Esophagus (tissue), 2 donors: ENCODE results near the gene MED26. TPM values are rescaled to one million over a fixed set of nuclear protein-coding genes. Genes with fewer than 3 reads are reported as not detected.

ENCODE experiments used
- H3K27ac ChIP-seq, 2 donors: one replicate each; pipeline ENCODE4 v1.5.1; 2013; ENCODE audit warnings: low read depth in 2 of 2, mild to moderate bottlenecking in 2 of 2, inconsistent platforms in 1 of 2, low read length in 1 of 2, moderate library complexity in 1 of 2
- H3K27me3 ChIP-seq, 2 donors: one replicate each; pipeline ENCODE4 v1.6.1; 2013; ENCODE audit warnings: low read length in 2 of 2, control low read depth in 1 of 2, mild to moderate bottlenecking in 1 of 2; ENCODE audit not compliant: insufficient read depth in 2 of 2, control insufficient read depth in 1 of 2
- H3K36me3 ChIP-seq, 2 donors: one replicate each; pipeline ENCODE4 v1.6.1; 2013; ENCODE audit warnings: low read length in 1 of 2; ENCODE audit not compliant: control insufficient read depth in 2 of 2, insufficient read depth in 2 of 2
- H3K4me1 ChIP-seq, 2 donors: one replicate each; pipeline ENCODE4 v1.6.1; 2013; ENCODE audit warnings: low read length in 1 of 2; ENCODE audit not compliant: control insufficient read depth in 2 of 2, insufficient read depth in 2 of 2
- H3K4me3 ChIP-seq, 2 donors: one replicate each; pipeline ENCODE4 v1.5.1; 2013; ENCODE audit warnings: low read length in 2 of 2, mild to moderate bottlenecking in 2 of 2, low read depth in 1 of 2, moderate library complexity in 1 of 2
- H3K9me3 ChIP-seq, 2 donors: one replicate each; pipeline ENCODE4 v1.6.1; 2013; ENCODE audit warnings: mild to moderate bottlenecking in 2 of 2, low read depth in 1 of 2, low read length in 1 of 2, moderate library complexity in 1 of 2; ENCODE audit not compliant: control insufficient read depth in 2 of 2, insufficient read depth in 1 of 2
- WGBS, 2 donors: extraction: QIAGEN DNeasy Blood & Tissue Kit; methylation state at CpG; one replicate each; pipeline ENCODE4 v1.1.7; 2013; 5-methylcytosine and 5-hydroxymethylcytosine counted together
- polyA plus RNA-seq, 2 donors: library from polyadenylated mRNA; stranded (reverse); fragments of 200-250 nt; gene quantifications; one replicate each; pipeline ENCODE4 v1.2.3, GENCODE V29; 2013
- donor health status: healthy with polysubstance abuse.
- donor health status: Bipolar disorder and iron deficiency.

Gene MED26
- polyA plus RNA-seq, 2 donors = 5.0 to 5.5 TPM

GRCh38 chr19:16588824-16589577 is 39.0 kb downstream of the MED26 start:
- no peaks in the 10 kb centered on the region for H3K9me3 ChIP-seq
- H3K27me3 ChIP-seq = no peaks in the 10 kb centered on the region
- peak overlapping the region in 1 of 2 donors; percentile 38 for H3K27ac ChIP-seq
- H3K4me3 ChIP-seq = no peak overlapping the region
- peaks cover 19 to 36% of the 10 kb centered on the region in 2 donors for H3K4me1 ChIP-seq
- H3K36me3 ChIP-seq = peaks cover 0 to 4% of the 10 kb centered on the region in 2 donors
- WGBS, 2 donors = 71 to 81% methylated on average over 11 of the region's 11 CpGs

- 24 to 26% methylated on average over 26 of the region's 26 CpGs for WGBS, 2 donors
- peaks cover 18 to 43% of the 10 kb centered on the region in 2 donors for H3K4me1 ChIP-seq
- no peaks in the 10 kb centered on the region for H3K9me3 ChIP-seq
- H3K27ac ChIP-seq = peak overlapping the region in 1 of 2 donors; percentile 70
- no peak overlapping the region for H3K4me3 ChIP-seq
- no peaks in the 10 kb centered on the region for H3K27me3 ChIP-seq
- peaks cover 0 to 2% of the 10 kb centered on the region in 2 donors for H3K36me3 ChIP-seq
These were observed 39.9 kb downstream of the MED26 start for GRCh38 chr19:16587833-16588823.

- peaks cover 0 to 2% of the 10 kb centered on the region in 2 donors for H3K36me3 ChIP-seq
- 29 to 36% methylated on average over 20 of the region's 20 CpGs for WGBS, 2 donors
- no peaks in the 10 kb centered on the region for H3K27me3 ChIP-seq
- H3K4me1 ChIP-seq = peaks cover 18 to 43% of the 10 kb centered on the region in 2 donors
- H3K9me3 ChIP-seq = no peaks in the 10 kb centered on the region
- H3K4me3 ChIP-seq = no peak overlapping the region
- H3K27ac ChIP-seq = peak overlapping the region; percentile 40 to 70
These were observed 40.8 kb downstream of the MED26 start for GRCh38 chr19:16586991-16587832.

GRCh38 chr19:16586477-16586871 is 41.5 kb downstream of the MED26 start:
- Histone ChIP-seq H3K27ac (peak overlapping the region in 1 of 2 donors; percentile 63), H3K4me1 (peaks cover 20 to 45% of the 10 kb centered on the region in 2 donors), H3K9me3 (no peaks in the 10 kb centered on the region), H3K36me3 (peaks cover 0 to 7% of the 10 kb centered on the region in 2 donors), H3K27me3 (no peaks in the 10 kb centered on the region), H3K4me3 (no peak overlapping the region)
- WGBS, 2 donors = 66 to 81% methylated on average over 9 of the region's 9 CpGs

GRCh38 chr19:16585808-16586476 is 42.1 kb downstream of the MED26 start:
- Histone ChIP-seq H3K4me3 (no peak overlapping the region), H3K4me1 (peaks cover 25 to 49% of the 10 kb centered on the region in 2 donors), H3K9me3 (no peaks in the 10 kb centered on the region), H3K27ac (peak overlapping the region; percentile 1 to 63), H3K27me3 (no peaks in the 10 kb centered on the region), H3K36me3 (peaks cover 0 to 7% of the 10 kb centered on the region in 2 donors)
- 70 to 71% methylated on average over 11 of the region's 11 CpGs for WGBS, 2 donors

GRCh38 chr19:16585094-16585801 is 42.8 kb downstream of the MED26 start:
- WGBS, 2 donors = 70 to 73% methylated on average over 13 of the region's 13 CpGs
- no peak overlapping the region for H3K4me3 ChIP-seq
- peaks cover 0 to 7% of the 10 kb centered on the region in 2 donors for H3K36me3 ChIP-seq
- H3K27me3 ChIP-seq = no peaks in the 10 kb centered on the region
- no peaks in the 10 kb centered on the region for H3K9me3 ChIP-seq
- H3K27ac ChIP-seq = peak overlapping the region; percentile 36 to 63
- peaks cover 25 to 51% of the 10 kb centered on the region in 2 donors for H3K4me1 ChIP-seq

GRCh38 chr19:16584248-16585093 is 43.5 kb downstream of the MED26 start:
- H3K4me3 ChIP-seq = no peak overlapping the region
- peaks cover 25 to 51% of the 10 kb centered on the region in 2 donors for H3K4me1 ChIP-seq
- no peaks in the 10 kb centered on the region for H3K9me3 ChIP-seq
- peaks cover 0 to 7% of the 10 kb centered on the region in 2 donors for H3K36me3 ChIP-seq
- H3K27ac ChIP-seq = peak overlapping the region; percentile 36 to 81
- H3K27me3 ChIP-seq = no peaks in the 10 kb centered on the region
- 8% methylated on average over 15 of the region's 15 CpGs for WGBS, 2 donors
